ENCODE measurements around the gene OR13G1. TPM values are rescaled to one million over a fixed set of nuclear protein-coding genes. Genes with fewer than 3 reads are reported as not detected.

OR13G1 gene
- total and polyA plus RNA-seq, 2 experiments from 2014 or later, result not detected

DNA sequence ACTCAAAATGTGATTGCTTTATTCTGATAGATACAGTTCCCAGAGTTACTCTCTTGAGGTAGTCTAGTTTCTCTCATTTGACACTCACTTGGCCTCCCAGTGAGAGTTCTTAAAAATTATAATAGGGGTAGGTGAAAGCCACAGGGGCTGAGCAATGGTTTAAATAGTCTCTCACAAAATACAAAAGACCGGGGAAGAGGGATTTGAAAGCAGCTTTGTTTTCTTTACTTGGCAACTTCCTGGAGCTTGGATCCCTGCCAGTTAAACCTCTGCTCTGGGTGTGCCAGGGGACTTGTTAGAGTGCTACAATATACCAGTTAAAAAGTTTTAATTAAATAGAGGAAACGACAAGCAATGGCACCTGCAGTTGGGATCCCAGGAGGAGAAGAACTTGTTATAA, 31.7 kb downstream of the OR13G1 start:
- no peak for DNase-seq (ENCODE audit: low read depth in 1 of 2, low spot score in 1 of 2)
- no peak overlapping the region for H3K27ac ChIP-seq
- H3K4me3 ChIP-seq, result no peak overlapping the region

GRCh38 chr1:247646867-247647266, 32.7 kb downstream of the OR13G1 start:
- no peak for DNase-seq (ENCODE audit: low read depth in 1 of 2, low spot score in 1 of 2)
- TF ChIP-seq CTCF (IDR thresholded peaks at IDR 0.05; ENCODE audit: low read depth, low read length), result no peak
- no peaks in the 10 kb centered on the region for H3K36me3 ChIP-seq
- H3K4me1 ChIP-seq (ENCODE audit: low read depth), result no peaks in the 10 kb centered on the region
- H3K9me3 ChIP-seq (ENCODE audit: low read depth), result no peaks in the 10 kb centered on the region
- no peak overlapping the region for H3K27ac ChIP-seq
- no peak overlapping the region for H3K4me3 ChIP-seq
- no peaks in the 10 kb centered on the region for H3K27me3 ChIP-seq

More for the DNA sequence above, 31.7 kb downstream of the OR13G1 start:
- Histone ChIP-seq H3K4me1 (ENCODE audit: low read depth) (no peaks in the 10 kb centered on the region), H3K27me3 (no peaks in the 10 kb centered on the region), H3K36me3 (no peaks in the 10 kb centered on the region), H3K9me3 (ENCODE audit: low read depth) (no peaks in the 10 kb centered on the region)
- no peak for TF ChIP-seq CTCF (IDR thresholded peaks at IDR 0.05; ENCODE audit: low read depth, low read length)

DNA sequence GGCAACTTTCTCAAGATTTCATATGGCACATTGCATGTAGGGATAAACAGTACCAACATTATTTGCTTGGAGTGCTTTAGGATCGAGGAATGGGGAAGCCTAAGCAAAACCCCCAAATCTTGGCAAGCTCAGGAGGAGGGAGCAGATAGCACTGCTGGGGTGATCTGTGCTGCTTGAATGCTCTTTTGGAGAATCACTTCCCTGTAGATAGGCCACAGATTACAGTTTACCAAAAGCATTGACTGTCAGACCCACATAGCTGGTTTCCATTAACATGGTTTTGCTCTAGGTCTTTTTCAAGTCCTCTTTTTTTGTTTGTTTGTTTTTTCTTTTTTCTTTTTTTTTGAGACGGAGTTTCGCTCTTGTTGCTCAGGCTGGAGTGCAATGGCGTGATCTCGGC, 36.8 kb downstream of the OR13G1 start:
- no peaks in the 10 kb centered on the region for H3K36me3 ChIP-seq
- H3K9me3 ChIP-seq (ENCODE audit: low read depth), result no peaks in the 10 kb centered on the region
- no peak overlapping the region for H3K27ac ChIP-seq
- H3K27me3 ChIP-seq, result no peaks in the 10 kb centered on the region
- H3K4me1 ChIP-seq (ENCODE audit: low read depth), result no peaks in the 10 kb centered on the region
- TF ChIP-seq CTCF (IDR thresholded peaks at IDR 0.05; ENCODE audit: low read depth, low read length), result no peak
- no peak for DNase-seq (ENCODE audit: low read depth in 1 of 2, low spot score in 1 of 2)
- no peak overlapping the region for H3K4me3 ChIP-seq

DNA sequence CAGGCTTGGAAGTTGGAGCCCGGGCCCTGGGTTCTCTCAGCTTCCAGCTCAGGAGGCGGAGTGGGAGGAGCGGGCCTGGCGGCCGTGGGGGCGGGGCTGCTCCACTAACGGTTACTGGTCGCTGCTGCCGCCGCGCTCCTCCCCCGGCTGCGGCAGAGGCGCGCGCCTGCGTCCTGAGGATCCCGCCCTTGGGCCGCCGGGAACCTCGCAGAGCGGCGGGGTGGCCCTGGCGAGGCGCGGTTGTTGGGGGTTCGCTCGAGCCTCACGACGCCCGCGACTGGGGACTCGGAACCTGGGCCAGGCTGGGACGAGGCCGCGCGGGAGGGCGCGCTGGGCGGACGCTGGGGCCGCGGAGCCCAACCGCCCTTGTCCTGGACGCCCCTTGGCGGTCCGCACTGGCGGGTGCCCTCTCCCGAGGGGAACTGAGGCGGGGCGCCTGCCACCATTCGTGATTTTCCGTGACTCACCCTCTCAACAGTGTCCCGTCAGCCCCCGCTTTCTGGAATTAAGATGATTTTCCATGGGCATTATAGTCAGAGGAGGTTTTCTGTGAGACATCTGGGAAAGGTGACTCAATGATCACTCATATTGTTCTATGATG, 40.1 kb downstream of the OR13G1 start:
- no peaks in the 10 kb centered on the region for H3K36me3 ChIP-seq
- no peak for TF ChIP-seq CTCF (IDR thresholded peaks at IDR 0.05; ENCODE audit: low read depth, low read length)
- H3K27ac ChIP-seq, result no peak overlapping the region
- DNase-seq (ENCODE audit: low read depth in 1 of 2, low spot score in 1 of 2), result peak; percentile 11 to 46
- H3K4me1 ChIP-seq (ENCODE audit: low read depth), result no peaks in the 10 kb centered on the region
- H3K27me3 ChIP-seq, result no peaks in the 10 kb centered on the region
- no peak overlapping the region for H3K4me3 ChIP-seq
- H3K9me3 ChIP-seq (ENCODE audit: low read depth), result no peaks in the 10 kb centered on the region

DNA sequence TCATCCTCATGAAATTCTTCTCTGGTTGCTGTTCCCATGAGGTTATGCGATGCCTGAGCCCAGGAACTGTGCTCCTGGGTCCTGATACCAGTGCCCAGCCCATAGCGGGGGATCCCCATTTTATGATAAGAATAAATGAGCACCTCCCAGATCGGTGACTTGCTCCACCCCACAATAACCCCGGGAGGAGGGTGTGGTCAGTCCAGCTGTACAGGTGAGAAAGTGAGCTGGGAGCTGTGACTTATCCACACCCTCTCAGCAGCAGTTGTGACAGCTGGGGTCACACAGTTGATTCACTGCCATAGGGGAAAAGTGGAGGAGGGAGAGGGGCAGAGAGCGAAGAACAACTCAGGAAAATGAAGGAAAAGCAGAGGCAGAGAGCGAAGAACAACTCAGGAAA, 40.8 kb downstream of the OR13G1 start:
- Histone ChIP-seq H3K4me1 (ENCODE audit: low read depth) (no peaks in the 10 kb centered on the region), H3K27ac (no peak overlapping the region), H3K27me3 (no peaks in the 10 kb centered on the region), H3K9me3 (ENCODE audit: low read depth) (no peaks in the 10 kb centered on the region), H3K4me3 (no peak overlapping the region), H3K36me3 (no peaks in the 10 kb centered on the region)
- TF ChIP-seq CTCF (IDR thresholded peaks at IDR 0.05; ENCODE audit: low read depth, low read length), result no peak
- DNase-seq (ENCODE audit: low read depth in 1 of 2, low spot score in 1 of 2), result no peak
